GM12892 (cell line): ENCODE data around the gene HLA-DRA.

Experiments used
- POLR2A ChIP-seq: IDR thresholded peaks from 2 replicates; pipeline ENCODE4 v1.6.1; 2011; ENCODE audit warnings: low read depth, low read length, control low read depth
- POLR2AphosphoS5 ChIP-seq: IDR thresholded peaks from 2 replicates; pipeline ENCODE4 v1.6.1; 2011; ENCODE audit warnings: low read depth, low read length, control low read depth
- TAF1 ChIP-seq: IDR thresholded peaks from 2 replicates; pipeline ENCODE4 v1.6.1; 2011; ENCODE audit warnings: low read depth, mild to moderate bottlenecking, control low read depth, low read length, borderline replicate concordance

DNA sequence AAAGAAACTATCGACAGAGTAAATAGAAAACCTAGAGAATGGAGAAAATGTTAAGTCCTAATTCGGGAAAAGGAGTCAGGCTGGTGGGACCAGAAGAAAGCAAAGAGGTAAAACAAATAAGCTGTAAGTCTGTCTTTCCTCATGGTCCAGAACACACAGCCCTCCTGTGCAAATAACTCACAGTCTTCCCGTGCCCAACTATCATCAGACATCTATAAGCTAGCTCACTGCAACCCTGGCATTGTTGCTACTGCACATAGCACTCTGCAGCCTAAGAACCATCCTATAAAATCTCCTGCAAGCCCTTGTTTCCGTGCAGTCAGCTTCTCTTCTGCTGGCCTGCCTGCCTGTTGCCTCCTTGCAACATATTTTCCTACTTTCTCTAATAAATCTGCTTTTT is 17.4 kb downstream of the HLA-DRA start:
- TF ChIP-seq TAF1 (no peak), POLR2A (no peak), POLR2AphosphoS5 (no peak)
